Bronchial epithelial cell (primary cell): ENCODE measurements around the gene LPAR6. TPM values are rescaled to one million over a fixed set of nuclear protein-coding genes. Genes with fewer than 3 reads are reported as not detected.
A peak's percentile ranks its signal among the peaks of the same experiment; 100 is the strongest.

Source experiments
- DNase-seq: peaks from one replicate; pipeline ENCODE4 v3.0.0-alpha.2; 2010; ENCODE audit warnings: low read depth
- FAIRE-seq: peaks from 2 replicates; lab custom pipeline; 2011; peaks lifted over from hg19 to GRCh38; lab: Jason Lieb, UNC
- H3K27me3 ChIP-seq: 2 replicates; pipeline ENCODE4 v1.5.1; 2011; ENCODE audit warnings: low read length; ENCODE audit not compliant: control insufficient read depth, insufficient read depth
- H3K36me3 ChIP-seq: 2 replicates; pipeline ENCODE4 v1.5.1; 2011; ENCODE audit warnings: low read length; ENCODE audit not compliant: control insufficient read depth, insufficient read depth
- H3K4me3 ChIP-seq: 2 replicates; pipeline ENCODE4 v1.5.1; 2011; ENCODE audit warnings: mild to moderate bottlenecking, low read depth, low read length, control low read depth
- CTCF ChIP-seq: IDR thresholded peaks from 2 replicates; pipeline ENCODE4 v1.5.1; 2011; ENCODE audit warnings: mild to moderate bottlenecking, moderate library complexity, low read length, control low read depth, inconsistent platforms; ENCODE audit not compliant: insufficient read depth, severe bottlenecking
- total RNA-seq: library from RNA; depleted of rRNA; stranded (reverse); fragments of >200 nt; gene quantifications from 2 replicates; pipeline ENCODE4 v1.2.1, GENCODE V29; 2014

Gene LPAR6
- total RNA-seq, 1 donor from 2014 or later = 5.8 TPM

- Histone ChIP-seq H3K4me3 (no peak overlapping the region), H3K36me3 (peaks cover 1% of the 10 kb centered on the region), H3K27me3 (no peaks in the 10 kb centered on the region)
- TF ChIP-seq CTCF = no peak
- no peak for FAIRE-seq
- peak; percentile 37 for DNase-seq
These were observed 35.5 kb upstream of the LPAR6 start for GRCh38 chr13:48448285-48448958.

GRCh38 chr13:48446464-48446863, 33.6 kb upstream of the LPAR6 start:
- DNase-seq = peak; percentile 78
- TF ChIP-seq CTCF = no peak
- FAIRE-seq = no peak
- Histone ChIP-seq H3K36me3 (no peaks in the 10 kb centered on the region), H3K27me3 (no peaks in the 10 kb centered on the region), H3K4me3 (no peak overlapping the region)

GRCh38 chr13:48443442-48444208, 30.7 kb upstream of the LPAR6 start:
- FAIRE-seq (no peak), DNase-seq (no peak)
- TF ChIP-seq CTCF = no peak
- Histone ChIP-seq H3K4me3 (no peak overlapping the region), H3K27me3 (no peaks in the 10 kb centered on the region), H3K36me3 (no peaks in the 10 kb centered on the region)

GRCh38 chr13:48437371-48437770, 24.5 kb upstream of the LPAR6 start:
- H3K36me3 ChIP-seq = no peaks in the 10 kb centered on the region
- no peak overlapping the region for H3K4me3 ChIP-seq
- no peak for TF ChIP-seq CTCF
- no peaks in the 10 kb centered on the region for H3K27me3 ChIP-seq
- FAIRE-seq (no peak), DNase-seq (peak; percentile 70)

GRCh38 chr13:48436661-48437288, 23.9 kb upstream of the LPAR6 start:
- FAIRE-seq (no peak), DNase-seq (peak; percentile 74)
- TF ChIP-seq CTCF = no peak
- Histone ChIP-seq H3K27me3 (no peaks in the 10 kb centered on the region), H3K36me3 (no peaks in the 10 kb centered on the region), H3K4me3 (no peak overlapping the region)
